Activated T-helper 17 cell treated with anti-CD3 and anti-CD28 coated beads, Interleukin-2, amount 50 U/mL, for 72 hours (primary cell): ENCODE measurements around the gene CHCT1. TPM values are rescaled to one million over a fixed set of nuclear protein-coding genes. Genes with fewer than 3 reads are reported as not detected.

Source experiments
- total RNA-seq, 2 donors: library from RNA; stranded (reverse); gene quantifications; one replicate each; pipeline ENCODE4 v1.2.3, GENCODE V29; 2022

CHCT1 gene
- total RNA-seq, 2 donors from 2014 or later: not detected

Other genes with a start within 250 kb of the CHCT1 start
- gene USP32, start 30.4 kb upstream of the CHCT1 start, total RNA-seq: 10 to 100 TPM; 32.7 to 42.2 TPM
- 10 to 100 TPM; 27.7 to 33.0 TPM for gene APPBP2, start 103.8 kb downstream of the CHCT1 start, total RNA-seq
- gene PPM1D, start 177.7 kb downstream of the CHCT1 start, total RNA-seq: 10 to 100 TPM; 10.8 to 17.1 TPM